IPS-20b (cell line): Measurements from ENCODE around the gene STPG4.

ENCODE experiments used
- H3K27ac ChIP-seq: one replicate; pipeline ENCODE4 v1.5.1; 2013; ENCODE audit warnings: low read length
- H3K27me3 ChIP-seq: 2 replicates; pipeline ENCODE4 v1.6.1; 2013; ENCODE audit warnings: mild to moderate bottlenecking, low read length, inconsistent platforms; ENCODE audit not compliant: insufficient read depth
- H3K36me3 ChIP-seq: 2 replicates; pipeline ENCODE4 v1.6.1; 2013; ENCODE audit warnings: low read depth, mild to moderate bottlenecking, inconsistent platforms, low read length, moderate library complexity; ENCODE audit not compliant: insufficient read depth
- H3K4me1 ChIP-seq: 2 replicates; pipeline ENCODE4 v1.6.1; 2013; ENCODE audit warnings: mild to moderate bottlenecking, control low read depth, inconsistent platforms, low read length, moderate library complexity; ENCODE audit not compliant: insufficient read depth
- H3K4me3 ChIP-seq: 2 replicates; pipeline ENCODE4 v1.5.1; 2013; ENCODE audit warnings: mild to moderate bottlenecking, low read length, inconsistent platforms
- H3K9ac ChIP-seq: 2 replicates; pipeline ENCODE4 v1.6.1; 2013; ENCODE audit warnings: low read depth, mild to moderate bottlenecking, inconsistent platforms, low read length, moderate library complexity
- H3K9me3 ChIP-seq: 2 replicates; pipeline ENCODE4 v1.6.1; 2013; ENCODE audit warnings: mild to moderate bottlenecking, low read depth, low read length, inconsistent platforms; ENCODE audit not compliant: insufficient read depth

Gene STPG4

DNA sequence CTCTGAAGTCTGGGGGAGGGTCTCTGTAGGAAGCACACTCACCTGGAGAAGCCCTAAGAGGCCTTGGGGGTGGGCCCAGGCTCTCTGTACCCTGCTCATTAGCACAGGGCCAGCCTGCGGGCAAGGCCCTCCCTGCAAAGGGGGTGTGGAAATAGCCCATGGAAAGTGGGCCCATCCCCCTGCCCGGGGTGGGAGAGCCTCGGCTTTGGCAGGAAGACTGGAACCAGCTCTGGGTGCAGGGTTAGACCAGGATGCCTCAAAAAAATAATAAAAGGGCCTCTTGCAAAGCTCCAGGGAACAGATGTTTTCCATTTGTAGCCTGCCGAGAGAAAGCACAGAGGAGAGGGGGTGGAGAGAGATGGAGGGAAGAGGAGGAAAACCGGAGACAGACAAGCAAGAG, 98.7 kb downstream of the STPG4 start:
- Histone ChIP-seq H3K27me3 (no peaks in the 10 kb centered on the region), H3K9ac (no peak overlapping the region), H3K27ac (no peak overlapping the region), H3K4me3 (no peak overlapping the region), H3K4me1 (peaks cover 12% of the 10 kb centered on the region; the same call in 1 of the 2 replicates), H3K9me3 (no peaks in the 10 kb centered on the region), H3K36me3 (no peaks in the 10 kb centered on the region)

DNA sequence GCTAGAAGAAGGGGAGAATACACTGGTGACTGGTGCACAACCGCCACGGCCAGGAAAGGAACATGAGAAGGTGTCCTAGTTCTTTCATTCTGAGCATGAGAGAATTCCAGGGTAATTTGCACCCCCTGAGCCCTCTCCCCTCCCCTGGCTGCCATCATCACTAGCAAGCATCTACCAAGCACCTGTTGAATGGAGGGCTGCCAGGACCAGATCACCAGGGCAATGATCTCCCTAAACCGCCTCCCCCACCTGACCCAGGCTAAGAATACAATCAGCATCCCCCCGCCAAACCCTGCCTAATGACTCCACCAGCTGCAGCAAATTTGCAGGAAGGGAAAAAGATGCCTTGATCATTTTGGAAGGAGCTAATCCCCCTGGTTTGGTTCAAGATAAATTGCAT, 100.2 kb downstream of the STPG4 start:
- H3K9ac ChIP-seq, result no peak overlapping the region
- no peaks in the 10 kb centered on the region for H3K9me3 ChIP-seq
- H3K36me3 ChIP-seq, result 0 out of 2 replicates have a peak, but pooled peaks cover 6% of the 10 kb centered on the region
- H3K4me1 ChIP-seq, result peaks cover 12% of the 10 kb centered on the region; the same call in 1 of the 2 replicates
- no peak overlapping the region for H3K4me3 ChIP-seq
- no peak overlapping the region for H3K27ac ChIP-seq
- no peaks in the 10 kb centered on the region for H3K27me3 ChIP-seq

DNA sequence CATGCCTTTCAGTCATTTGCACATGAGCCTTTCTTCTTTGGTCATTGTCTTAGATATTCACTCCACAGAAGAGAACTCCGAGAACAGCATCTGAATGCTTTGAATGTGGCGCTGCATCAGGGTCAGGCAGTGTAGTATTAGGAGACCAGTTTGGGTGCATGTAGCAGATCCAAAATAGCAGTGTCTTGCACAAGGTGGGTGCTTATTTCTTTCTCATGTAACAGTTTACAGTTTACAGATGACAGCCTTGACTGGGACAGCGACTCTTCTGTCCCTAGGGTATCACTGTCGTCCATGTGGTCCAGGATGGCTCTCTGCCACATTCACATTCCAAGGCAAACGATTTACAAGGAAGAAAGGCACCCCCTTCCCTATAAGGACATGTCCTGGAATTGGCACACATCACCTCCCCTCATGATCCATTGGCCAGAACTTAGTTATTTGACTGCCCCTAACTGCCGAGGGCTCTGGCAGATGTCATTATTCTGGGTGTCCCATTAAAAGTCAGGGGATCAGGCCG, 101.0 kb downstream of the STPG4 start:
- no peaks in the 10 kb centered on the region for H3K9me3 ChIP-seq
- no peaks in the 10 kb centered on the region for H3K27me3 ChIP-seq
- 0 out of 2 replicates have a peak, but pooled peaks cover 6% of the 10 kb centered on the region for H3K36me3 ChIP-seq
- no peak overlapping the region for H3K27ac ChIP-seq
- no peak overlapping the region for H3K9ac ChIP-seq
- no peak overlapping the region for H3K4me3 ChIP-seq
- H3K4me1 ChIP-seq, result peaks cover 12% of the 10 kb centered on the region; the same call in 1 of the 2 replicates

DNA sequence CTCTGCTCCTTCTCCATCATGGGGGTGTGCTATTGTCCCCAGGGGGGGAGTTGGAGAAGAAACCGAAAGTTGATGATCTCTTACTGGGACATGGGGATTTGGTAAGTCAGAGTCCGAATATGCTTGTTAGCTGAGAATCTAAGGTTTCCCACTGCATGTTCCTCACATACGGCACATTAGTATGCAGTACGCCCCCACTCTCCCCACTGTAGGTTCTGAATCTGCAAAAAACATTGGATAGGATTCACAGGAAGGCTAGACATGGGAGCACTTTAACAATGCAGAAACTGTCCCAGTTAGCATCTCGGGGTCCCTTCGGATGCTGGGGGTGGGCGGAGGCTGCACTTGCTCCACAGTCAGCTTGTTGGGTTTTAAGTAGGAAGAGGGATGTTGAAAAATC, 102.3 kb downstream of the STPG4 start:
- Histone ChIP-seq H3K27me3 (no peaks in the 10 kb centered on the region), H3K27ac (no peak overlapping the region), H3K36me3 (0 out of 2 replicates have a peak, but pooled peaks cover 6% of the 10 kb centered on the region)

DNA sequence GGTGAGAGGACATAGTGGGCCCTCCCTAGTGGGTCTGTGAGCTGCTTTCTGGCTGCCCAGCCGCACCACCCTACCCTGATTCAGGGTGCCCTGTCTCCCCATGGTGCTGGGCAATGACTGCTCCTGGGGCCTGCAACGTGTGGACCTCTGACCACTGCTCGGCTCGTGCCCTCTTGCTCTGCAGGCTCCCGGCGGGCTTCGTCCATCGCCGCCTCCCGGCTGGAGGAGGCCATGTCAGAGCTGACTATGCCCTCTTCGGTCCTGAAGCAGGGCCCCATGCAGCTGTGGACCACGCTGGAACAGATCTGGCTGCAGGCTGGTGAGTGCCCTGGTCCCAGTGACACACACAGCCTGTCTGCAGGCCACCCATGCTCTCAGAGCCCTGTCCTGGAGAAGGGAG, 103.5 kb downstream of the STPG4 start:
- Histone ChIP-seq H3K36me3 (peaks cover 10% of the 10 kb centered on the region; the same call in 1 of the 2 replicates), H3K27ac (no peak overlapping the region), H3K9ac (no peak overlapping the region), H3K4me3 (no peak overlapping the region), H3K27me3 (no peaks in the 10 kb centered on the region), H3K4me1 (peaks cover 7% of the 10 kb centered on the region; the same call in 1 of the 2 replicates), H3K9me3 (no peaks in the 10 kb centered on the region)

More for the DNA sequence above, 102.3 kb downstream of the STPG4 start:
- Histone ChIP-seq H3K9ac (no peak overlapping the region), H3K4me1 (peaks cover 9% of the 10 kb centered on the region; the same call in 1 of the 2 replicates), H3K4me3 (no peak overlapping the region), H3K9me3 (no peaks in the 10 kb centered on the region)

DNA sequence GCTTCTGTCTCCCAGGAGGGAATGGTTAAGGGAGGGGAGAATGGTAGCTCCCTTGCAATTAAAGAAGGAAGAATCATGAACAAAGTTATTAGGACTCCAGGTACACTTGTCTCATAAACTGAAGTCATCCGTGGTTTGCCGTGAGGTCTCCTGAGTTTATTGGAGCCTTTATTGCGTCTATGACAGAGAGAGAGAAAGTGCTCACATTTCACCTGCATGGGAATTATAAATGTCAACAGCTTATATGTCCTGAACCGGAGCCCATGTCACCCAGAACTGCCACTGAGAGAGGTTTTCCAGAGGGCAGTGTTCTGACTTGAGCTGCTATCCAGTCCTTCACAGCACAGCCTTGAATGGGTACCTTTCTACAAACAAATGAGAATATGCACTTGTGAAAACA, 104.3 kb downstream of the STPG4 start:
- H3K36me3 ChIP-seq, result peaks cover 18% of the 10 kb centered on the region; the same call in 1 of the 2 replicates
- no peaks in the 10 kb centered on the region for H3K4me1 ChIP-seq

DNA sequence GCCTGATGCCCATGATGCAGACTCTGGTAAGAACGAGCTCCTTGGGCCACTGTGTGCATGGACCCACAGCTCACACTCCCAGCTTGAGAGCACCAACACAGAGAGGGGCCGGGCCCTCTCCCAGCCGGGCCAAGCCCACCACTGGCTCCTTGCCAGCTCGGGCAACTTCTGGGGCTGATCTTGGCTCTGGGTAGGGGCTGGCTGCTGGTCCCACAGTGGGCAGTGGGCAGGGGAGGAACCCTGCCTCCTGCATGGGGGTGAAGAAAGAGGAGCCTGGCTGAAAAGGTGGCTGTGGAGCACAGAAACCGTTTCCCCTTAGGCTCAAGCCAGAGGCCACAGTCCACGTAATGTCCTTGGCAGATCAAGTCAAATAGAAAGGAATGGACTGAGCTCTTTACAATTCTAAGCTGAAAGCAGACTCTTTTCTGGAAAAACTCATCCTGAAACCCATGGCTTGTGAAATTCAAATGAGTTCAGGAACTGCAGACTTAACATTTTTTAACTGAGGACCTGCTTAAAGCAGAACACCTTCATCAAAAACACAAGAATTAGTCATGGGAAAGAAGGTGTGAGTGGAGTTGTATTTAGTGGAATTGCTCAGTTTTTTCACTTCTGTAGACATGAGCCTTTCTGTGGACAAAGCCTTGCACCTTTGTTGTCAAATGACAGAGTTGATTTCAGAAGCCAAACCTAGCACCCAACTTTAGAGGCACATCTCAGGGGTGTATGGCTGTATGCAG, 104.9 kb downstream of the STPG4 start:
- H3K27me3 ChIP-seq, result no peaks in the 10 kb centered on the region
- H3K27ac ChIP-seq, result no peak overlapping the region
- H3K4me3 ChIP-seq, result no peak overlapping the region
- H3K9me3 ChIP-seq, result no peaks in the 10 kb centered on the region
- no peak overlapping the region for H3K9ac ChIP-seq
- peaks cover 18% of the 10 kb centered on the region; the same call in 1 of the 2 replicates for H3K36me3 ChIP-seq
- no peaks in the 10 kb centered on the region for H3K4me1 ChIP-seq

More for the DNA sequence above, 104.3 kb downstream of the STPG4 start:
- H3K9me3 ChIP-seq, result no peaks in the 10 kb centered on the region
- H3K27ac ChIP-seq, result no peak overlapping the region
- no peaks in the 10 kb centered on the region for H3K27me3 ChIP-seq
- no peak overlapping the region for H3K9ac ChIP-seq
- H3K4me3 ChIP-seq, result no peak overlapping the region

DNA sequence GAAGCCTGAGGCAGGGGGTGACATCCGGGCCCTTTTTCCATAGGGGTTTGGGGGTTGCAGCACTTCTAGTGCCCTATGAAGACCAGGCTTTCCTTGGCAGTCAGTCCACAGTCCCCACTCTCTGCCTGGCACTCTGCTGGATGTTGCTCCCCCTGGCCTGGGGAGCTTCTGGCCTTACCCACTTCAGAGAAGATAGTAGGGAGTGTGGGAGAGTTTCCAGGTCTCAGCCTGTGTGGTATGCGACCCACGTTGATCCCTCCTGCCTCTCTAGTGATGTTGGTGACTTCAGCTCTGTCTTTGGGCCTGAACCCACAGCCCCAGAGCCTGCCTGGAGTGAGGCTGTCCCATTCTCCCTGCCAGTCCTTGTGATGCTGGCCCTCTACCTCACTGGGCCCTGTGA, 105.6 kb downstream of the STPG4 start:
- Histone ChIP-seq H3K4me3 (no peak overlapping the region), H3K27me3 (no peaks in the 10 kb centered on the region), H3K9ac (no peak overlapping the region), H3K9me3 (no peaks in the 10 kb centered on the region), H3K4me1 (no peaks in the 10 kb centered on the region), H3K36me3 (peaks cover 18% of the 10 kb centered on the region; the same call in 1 of the 2 replicates), H3K27ac (no peak overlapping the region)

DNA sequence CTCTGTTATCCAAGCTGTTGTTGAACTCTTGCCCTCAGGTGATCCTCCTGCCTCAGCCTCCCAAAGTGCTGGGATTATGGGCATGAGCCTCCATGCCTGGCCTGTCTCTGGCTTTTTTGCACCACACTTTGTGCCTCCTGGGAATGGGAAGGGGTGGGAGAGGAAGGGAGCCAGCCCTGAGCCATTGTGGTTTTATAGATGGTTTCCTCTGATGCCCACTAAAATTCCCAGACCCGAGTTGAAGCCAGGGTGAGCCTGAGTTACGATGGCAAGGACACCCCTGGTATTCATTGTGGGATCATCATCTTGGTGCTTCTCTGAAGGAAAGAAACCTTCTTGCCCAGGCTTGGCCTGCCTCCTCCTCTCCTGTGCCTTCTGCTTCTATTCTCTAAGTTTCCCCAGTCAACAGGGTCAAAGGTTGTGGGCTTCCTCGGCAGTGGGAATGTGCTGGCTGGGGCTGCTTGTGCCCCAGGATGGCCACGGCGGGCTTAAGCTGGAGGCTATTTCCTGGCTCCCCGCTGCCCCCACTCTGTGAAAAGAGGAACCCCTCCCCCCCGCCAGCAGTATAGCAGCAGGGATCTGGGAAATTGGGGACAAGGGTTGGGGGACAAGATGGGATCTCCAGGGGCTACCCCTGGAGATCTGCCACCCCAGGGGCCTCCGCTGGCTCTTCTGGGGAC, 106.2 kb downstream of the STPG4 start:
- Histone ChIP-seq H3K27ac (no peak overlapping the region), H3K27me3 (no peaks in the 10 kb centered on the region), H3K4me3 (no peak overlapping the region), H3K9me3 (no peaks in the 10 kb centered on the region), H3K4me1 (no peaks in the 10 kb centered on the region), H3K9ac (no peak overlapping the region), H3K36me3 (peaks cover 18% of the 10 kb centered on the region; the same call in 1 of the 2 replicates)

DNA sequence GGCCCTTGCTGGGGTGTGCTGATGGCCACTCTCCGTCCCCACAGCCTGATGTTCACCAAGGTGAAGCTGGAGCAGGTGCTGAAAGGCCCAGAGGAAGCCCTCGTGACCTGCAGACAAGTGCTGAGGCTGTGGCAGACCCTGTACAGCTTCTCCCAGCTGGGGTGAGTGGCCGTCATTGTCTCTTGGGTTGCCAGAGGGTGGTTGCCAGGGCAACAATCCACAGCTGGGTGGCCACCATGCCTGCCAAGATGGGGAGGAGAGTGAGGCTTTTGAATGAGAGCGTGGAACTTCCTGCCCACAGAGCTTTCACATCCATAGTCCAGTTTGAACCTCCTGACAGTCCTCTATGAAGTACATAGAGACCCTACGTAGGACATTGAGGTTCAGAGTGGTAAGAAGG, 108.8 kb downstream of the STPG4 start:
- peaks cover 18% of the 10 kb centered on the region; the same call in 1 of the 2 replicates for H3K36me3 ChIP-seq
- no peak overlapping the region for H3K9ac ChIP-seq
- H3K4me3 ChIP-seq, result no peak overlapping the region
- peaks cover 20% of the 10 kb centered on the region for H3K4me1 ChIP-seq
- H3K27ac ChIP-seq, result no peak overlapping the region
- no peaks in the 10 kb centered on the region for H3K27me3 ChIP-seq
- H3K9me3 ChIP-seq, result no peaks in the 10 kb centered on the region

DNA sequence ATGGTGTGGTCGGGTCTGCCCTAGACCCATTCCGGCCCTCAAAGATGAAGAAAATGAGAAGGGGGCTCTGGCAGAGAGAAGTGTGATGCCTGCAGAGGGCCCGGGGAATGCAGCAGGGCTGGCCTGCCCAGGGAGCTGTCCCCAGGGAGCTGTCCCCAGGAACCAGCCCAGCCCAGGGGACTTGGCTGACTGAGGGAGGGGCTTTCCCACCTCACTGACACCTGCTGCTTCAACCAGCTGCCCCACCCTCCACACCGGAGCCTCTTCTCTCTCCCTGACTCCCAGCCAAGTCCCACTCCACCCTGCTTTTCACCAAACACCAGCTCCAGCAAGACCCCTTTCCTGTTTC, 111.2 kb downstream of the STPG4 start:
- no peaks in the 10 kb centered on the region for H3K9me3 ChIP-seq
- peak overlapping the region; percentile 27; the same call in 1 of the 2 replicates for H3K9ac ChIP-seq
- peaks cover 12% of the 10 kb centered on the region; the same call in 1 of the 2 replicates for H3K36me3 ChIP-seq
- peaks cover 20% of the 10 kb centered on the region for H3K4me1 ChIP-seq
- H3K4me3 ChIP-seq, result no peak overlapping the region
- no peak overlapping the region for H3K27ac ChIP-seq
- H3K27me3 ChIP-seq, result no peaks in the 10 kb centered on the region
